Ovary (tissue), 9 donors: ENCODE data around the gene BRICD5. TPM values are rescaled to one million over a fixed set of nuclear protein-coding genes. Genes with fewer than 3 reads are reported as not detected.

Experiments
- DNase-seq, 5 donors: peaks; one replicate each; pipeline ENCODE4 v3.0.0-alpha.2; 2019 to 2020
- H3K27ac ChIP-seq, 2 donors: fragments of 200-600 bp; one replicate each; pipeline versions ENCODE4 v1.5.1 to v1.8.0; 2019 to 2022
- H3K27me3 ChIP-seq: fragments of 200-600 bp; one replicate; pipeline ENCODE4 v1.8.0; 2022
- H3K36me3 ChIP-seq: fragments of 200-600 bp; sonication (generic); one replicate; pipeline ENCODE4 v1.5.1; 2019
- H3K4me1 ChIP-seq: one replicate; pipeline ENCODE4 v1.8.1; 2013; ENCODE audit warnings: mild to moderate bottlenecking, moderate library complexity; ENCODE audit not compliant: insufficient read depth
- H3K4me3 ChIP-seq: fragments of 200-600 bp; sonication (generic); one replicate; pipeline ENCODE4 v1.5.1; 2017
- H3K9me3 ChIP-seq, 2 donors: fragments of 200-600 bp in 1 of 2; sonication (generic) in 1 of 2; one replicate each; pipeline versions ENCODE4 v1.5.1 to v1.8.1; 2013 to 2019; ENCODE audit warnings: mild to moderate bottlenecking in 1 of 2, moderate library complexity in 1 of 2
- EP300 ChIP-seq: sonication (generic); formaldehyde crosslinking; IDR thresholded peaks from one replicate; pipeline ENCODE4 v1.6.1; 2017; ENCODE audit warnings: antibody characterized with exemption
- POLR2A ChIP-seq: fragments of 450-650 bp; IDR thresholded peaks from one replicate; pipeline ENCODE4 v1.6.1; 2017; ENCODE audit warnings: antibody characterized with exemption, mild to moderate bottlenecking, moderate library complexity
- WGBS, 3 donors: extraction: QIAGEN DNeasy Blood & Tissue Kit in 1 of 3; methylation state at CpG; one replicate each; pipeline versions ENCODE4 v1.1.5 to v1.1.7; 2013 to 2017; 5-methylcytosine and 5-hydroxymethylcytosine counted together
- intact Hi-C, 4 donors: fragments of 100-400 bp; cut with DNase I; formaldehyde crosslinking; loops; one replicate each; pipeline versions ENCODE4 v1.11.0 to v1.15.1; 2022 to 2023
- polyA plus RNA-seq, 2 donors: library from polyadenylated mRNA; stranded (reverse); fragments of 200-250 nt in 1 of 2; fragments of 350-450 nt in 1 of 2; fragmentation: Illumina TruSeq in 1 of 2; extraction: RNeasy Lipid Tissue Mini Kit (QIAGEN cat#74804) in 1 of 2; gene quantifications; one replicate each; pipeline ENCODE4 v1.2.3, GENCODE V29; 2013 to 2014
- total RNA-seq, 7 donors: library from RNA; depleted of rRNA in 2 of 7; stranded (reverse); fragments of >200 nt in 2 of 7; fragmentation: NEBNext Ultra II Directional in 3 of 7; extraction: Animal tissue kit (Norgen Biotek cat#: 25700) in 3 of 7; gene quantifications; one replicate each; pipeline versions ENCODE4 v1.1.0 to v1.2.4, GENCODE V29; 2016 to 2023
- TF ChIP-seq, protein P1 (sequence below), 3 donors: fragments of 450-650 bp in 2 of 3; fragments of 200-600 bp in 1 of 3; IDR thresholded peaks; one replicate each; pipeline versions ENCODE4 v1.5.1 to v1.8.0; 2016 to 2022; ENCODE audit warnings: antibody characterized with exemption in 3 of 3, mild to moderate bottlenecking in 1 of 3
- donor health status: DM: no; HTN: no; CAD: no; lungs with moderate emphysema.
- donor health status: DM: no; HTN: no; CAD: no.
- donor health status: Bipolar disorder and iron deficiency.
- donor health status: DM: yes; HTN: yes; CAD: no.
- donor health status: DM: no; HTN: no; CAD: no.
- donor health status: DM: yes; HTN: yes; CAD: no.

The BRICD5 gene
- total and polyA plus RNA-seq, 9 donors, result 0.37 to 8.3 (median 6.2) TPM

DNA sequence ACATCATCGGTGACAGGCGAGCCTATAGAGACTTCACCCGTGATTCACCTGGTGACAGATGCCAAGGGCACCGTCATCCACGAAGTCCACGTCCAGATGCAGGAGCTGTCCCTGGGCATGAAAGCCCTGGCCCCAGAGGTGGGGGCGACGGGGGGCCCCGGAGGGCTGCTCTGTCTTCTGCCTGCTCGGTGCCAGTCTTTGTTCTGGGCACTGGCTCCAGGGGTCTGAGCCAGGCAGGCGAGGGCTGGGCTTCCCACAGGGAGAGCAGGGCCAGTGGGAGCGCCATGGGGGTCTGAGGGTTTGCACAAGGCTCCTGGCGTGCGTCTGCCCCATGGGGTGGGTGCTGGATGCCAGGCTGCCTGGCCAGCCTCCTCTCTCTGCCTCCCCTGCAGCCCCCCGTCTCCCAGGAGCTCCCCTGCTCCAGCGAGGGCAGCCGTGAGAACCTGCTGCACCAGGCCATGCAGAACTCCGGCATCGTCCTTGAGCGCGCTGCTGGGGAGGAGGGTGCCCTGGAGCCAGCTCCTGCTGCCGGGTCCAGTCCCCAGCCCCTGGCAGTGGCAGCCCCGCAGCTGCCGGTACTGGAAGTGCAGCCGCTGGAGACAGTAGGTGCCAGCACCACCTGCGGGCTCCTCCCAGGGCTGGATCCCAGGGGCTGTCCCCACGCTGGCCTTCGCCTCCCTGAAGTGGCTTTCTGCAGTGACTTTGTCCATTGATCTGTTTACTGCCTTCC, 22.5 kb upstream of the BRICD5 start:
- Histone ChIP-seq H3K4me1 (peaks cover 7% of the 10 kb centered on the region), H3K36me3 (no peaks in the 10 kb centered on the region), H3K4me3 (no peak overlapping the region), H3K9me3 (peaks cover 0 to 3% of the 10 kb centered on the region in 2 donors), H3K27ac (no peak overlapping the region), H3K27me3 (no peaks in the 10 kb centered on the region)
- DNase-seq, result no peak
- TF ChIP-seq, protein P1, sequence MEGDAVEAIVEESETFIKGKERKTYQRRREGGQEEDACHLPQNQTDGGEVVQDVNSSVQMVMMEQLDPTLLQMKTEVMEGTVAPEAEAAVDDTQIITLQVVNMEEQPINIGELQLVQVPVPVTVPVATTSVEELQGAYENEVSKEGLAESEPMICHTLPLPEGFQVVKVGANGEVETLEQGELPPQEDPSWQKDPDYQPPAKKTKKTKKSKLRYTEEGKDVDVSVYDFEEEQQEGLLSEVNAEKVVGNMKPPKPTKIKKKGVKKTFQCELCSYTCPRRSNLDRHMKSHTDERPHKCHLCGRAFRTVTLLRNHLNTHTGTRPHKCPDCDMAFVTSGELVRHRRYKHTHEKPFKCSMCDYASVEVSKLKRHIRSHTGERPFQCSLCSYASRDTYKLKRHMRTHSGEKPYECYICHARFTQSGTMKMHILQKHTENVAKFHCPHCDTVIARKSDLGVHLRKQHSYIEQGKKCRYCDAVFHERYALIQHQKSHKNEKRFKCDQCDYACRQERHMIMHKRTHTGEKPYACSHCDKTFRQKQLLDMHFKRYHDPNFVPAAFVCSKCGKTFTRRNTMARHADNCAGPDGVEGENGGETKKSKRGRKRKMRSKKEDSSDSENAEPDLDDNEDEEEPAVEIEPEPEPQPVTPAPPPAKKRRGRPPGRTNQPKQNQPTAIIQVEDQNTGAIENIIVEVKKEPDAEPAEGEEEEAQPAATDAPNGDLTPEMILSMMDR (IDR thresholded peaks at IDR 0.05), result no peak
- TF ChIP-seq POLR2A (no peak), EP300 (no peak)
- WGBS, 3 donors, result 91 to 93% (median 91%) methylated on average over 28 of the region's 28 CpGs
- intact Hi-C loops, result no loop called here

DNA sequence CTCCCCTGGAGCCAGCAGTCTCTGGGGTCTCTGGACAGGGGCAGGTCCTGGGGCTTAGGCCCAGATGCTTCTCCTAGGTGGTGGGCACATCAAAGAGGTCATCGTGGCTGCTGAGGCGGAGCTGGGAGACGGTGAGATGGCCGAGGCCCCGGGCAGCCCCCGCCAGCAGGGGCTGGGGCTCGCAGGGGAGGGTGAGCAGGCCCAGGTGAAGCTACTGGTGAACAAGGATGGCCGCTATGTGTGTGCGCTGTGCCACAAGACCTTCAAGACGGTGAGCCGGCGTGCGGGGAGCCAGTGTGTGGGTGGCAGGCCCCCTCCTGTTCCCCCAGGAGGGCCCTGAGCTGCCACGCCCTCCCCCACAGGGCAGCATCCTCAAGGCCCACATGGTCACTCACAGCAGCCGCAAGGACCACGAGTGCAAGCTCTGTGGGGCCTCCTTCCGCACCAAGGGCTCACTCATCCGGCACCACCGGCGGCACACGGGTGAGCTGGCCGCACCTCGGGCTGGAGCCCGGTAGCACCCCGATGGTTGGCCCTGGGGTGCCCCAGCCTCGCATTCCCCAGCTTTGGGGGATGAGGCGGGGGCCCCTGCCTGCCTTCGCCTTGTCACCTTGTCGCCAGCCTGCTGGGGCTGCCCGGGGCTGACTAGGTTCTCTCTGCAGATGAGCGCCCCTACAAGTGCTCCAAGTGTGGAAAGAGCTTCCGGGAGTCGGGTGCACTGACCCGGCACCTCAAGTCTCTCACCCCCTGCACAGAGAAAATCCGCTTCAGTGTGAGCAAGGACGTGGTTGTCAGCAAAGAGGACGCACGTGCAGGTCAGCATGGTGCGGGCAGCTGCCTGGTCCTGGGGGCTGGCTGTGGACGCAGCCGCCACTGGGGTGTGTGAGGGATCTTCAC, 21.7 kb upstream of the BRICD5 start:
- DNase-seq, result no peak
- WGBS, 3 donors, result 86 to 87% (median 86%) methylated on average over 41 of the region's 41 CpGs
- H3K36me3 ChIP-seq, result no peaks in the 10 kb centered on the region
- H3K4me3 ChIP-seq, result no peak overlapping the region
- intact Hi-C loops, result no loop called here
- no peaks in the 10 kb centered on the region for H3K27me3 ChIP-seq
- peaks cover 7% of the 10 kb centered on the region for H3K4me1 ChIP-seq
- H3K9me3 ChIP-seq, result no peaks in the 10 kb centered on the region
- no peak overlapping the region for H3K27ac ChIP-seq
- TF ChIP-seq EP300 (no peak), POLR2A (no peak)
- TF ChIP-seq, protein P1 (IDR thresholded peaks at IDR 0.05), result no peak

DNA sequence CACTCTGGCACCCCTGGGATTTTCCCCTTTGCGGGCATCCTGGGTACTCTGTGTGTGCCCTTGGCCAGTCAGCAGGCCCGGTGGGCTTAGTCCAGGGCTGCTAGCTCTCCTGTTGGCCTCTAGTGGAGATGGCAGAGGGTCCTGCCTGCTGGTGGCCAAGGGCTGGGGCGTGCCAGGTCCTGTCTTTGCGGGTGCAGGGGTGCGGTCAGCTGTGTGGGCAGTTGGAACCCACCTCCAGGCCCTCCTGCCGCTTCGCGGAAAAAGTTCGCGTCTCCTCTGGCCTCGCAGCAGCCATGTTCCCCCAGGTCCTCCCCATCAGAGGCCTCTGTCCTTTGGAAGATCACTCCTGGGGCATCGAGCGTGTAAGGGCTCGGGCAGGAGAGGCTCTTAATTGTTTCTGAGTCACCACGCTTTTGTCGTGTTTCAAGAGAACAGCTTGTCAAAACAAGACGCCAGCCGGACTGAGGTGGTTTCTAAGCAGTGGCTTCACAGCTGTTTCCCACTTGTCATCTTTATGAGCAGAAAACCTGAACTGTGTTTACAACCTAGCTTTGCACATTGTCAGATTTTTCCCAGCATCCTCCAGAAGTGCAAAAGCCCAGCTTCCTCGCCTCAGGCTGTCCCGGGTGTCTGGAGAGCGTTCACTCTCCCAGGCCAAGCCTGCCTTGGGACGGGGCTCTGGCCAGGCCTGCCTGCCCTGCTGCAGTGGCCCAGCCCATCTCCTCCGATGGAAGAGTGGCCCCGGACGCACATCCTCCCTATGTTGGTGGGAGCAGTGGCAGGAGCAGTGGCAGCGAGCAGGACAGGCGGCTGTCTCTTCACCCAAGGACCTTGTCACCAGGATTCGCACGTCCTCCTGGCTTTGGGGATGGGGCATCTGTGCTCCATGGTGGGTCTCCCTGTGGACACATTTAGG, 20.6 kb upstream of the BRICD5 start:
- Histone ChIP-seq H3K4me3 (no peak overlapping the region), H3K36me3 (no peaks in the 10 kb centered on the region), H3K4me1 (no peaks in the 10 kb centered on the region), H3K9me3 (no peaks in the 10 kb centered on the region), H3K27me3 (no peaks in the 10 kb centered on the region), H3K27ac (no peak overlapping the region)
- TF ChIP-seq, protein P1 (IDR thresholded peaks at IDR 0.05), result no peak
- TF ChIP-seq EP300, result no peak
- TF ChIP-seq POLR2A, result no peak
- WGBS, 3 donors, result 80 to 85% (median 84%) methylated on average over 29 of the region's 29 CpGs
- no peak for DNase-seq
- intact Hi-C loops, result no loop called here

DNA sequence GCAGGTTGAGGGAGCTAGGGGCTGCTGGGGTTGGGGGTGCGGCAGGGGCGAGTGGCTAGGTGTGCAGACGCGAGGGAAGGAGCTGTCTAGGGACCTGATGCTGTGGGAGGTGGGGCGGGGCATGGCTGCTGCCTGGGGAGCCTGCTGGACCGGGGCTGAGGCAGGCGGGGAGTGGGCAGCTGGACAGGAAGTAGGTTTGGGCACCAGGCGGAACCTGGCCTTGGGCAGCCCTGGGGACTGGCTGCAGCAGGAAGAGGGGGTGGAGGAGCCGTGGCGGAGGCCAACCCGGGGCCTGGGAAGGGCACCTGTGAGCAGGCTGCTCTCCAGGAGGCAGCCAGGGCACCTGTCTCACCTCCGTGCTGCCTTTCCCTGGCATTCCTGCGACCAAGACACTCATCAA, 19.7 kb upstream of the BRICD5 start:
- Histone ChIP-seq H3K9me3 (no peaks in the 10 kb centered on the region), H3K36me3 (no peaks in the 10 kb centered on the region), H3K27me3 (no peaks in the 10 kb centered on the region), H3K27ac (no peak overlapping the region), H3K4me3 (no peak overlapping the region), H3K4me1 (no peaks in the 10 kb centered on the region)
- intact Hi-C loops, result no loop called here
- 78 to 86% (median 82%) methylated on average over 13 of the region's 13 CpGs for WGBS, 3 donors
- DNase-seq, result no peak
- TF ChIP-seq POLR2A (no peak), EP300 (no peak)
- TF ChIP-seq, protein P1 (IDR thresholded peaks at IDR 0.05), result no peak
